ENCODE results near the gene OVCA2. TPM values are rescaled to one million over a fixed set of nuclear protein-coding genes. Genes with fewer than 3 reads are reported as not detected.

OVCA2 gene
- total and polyA plus RNA-seq, 2 donors (not counting 3 experiments of a cell fraction or from before 2014, with no cell fraction given) = 41.3 to 84.2 TPM

GRCh38 chr17:2022647-2023240, 19.1 kb upstream of the OVCA2 start:
- Histone ChIP-seq H3K36me3 (ENCODE audit: control insufficient read depth in 2 of 2, extremely low read depth in 1 of 2, insufficient read depth in 2 of 2, low read length in 2 of 2) (no peaks in the 10 kb centered on the region), H3K4me1 (ENCODE audit: control insufficient read depth, extremely low read depth, insufficient read depth, low read length) (peaks cover 18% of the 10 kb centered on the region), H3K9me1 (replicated peaks; ENCODE audit: control insufficient read depth, extremely low read depth, insufficient read depth, low read length) (no peaks in the 10 kb centered on the region), H3K79me2 (ENCODE audit: control insufficient read depth, insufficient read depth, low read length) (no peaks in the 10 kb centered on the region), H3K27ac (ENCODE audit: insufficient read depth, low read depth, low read length) (no peak overlapping the region), H3K9me3 (replicated peaks; ENCODE audit: control insufficient read depth, insufficient read depth, low read length) (no peaks in the 10 kb centered on the region), H4K20me1 (replicated peaks; ENCODE audit: control insufficient read depth, extremely low read depth, insufficient read depth, low read length) (no peaks in the 10 kb centered on the region), H3K4me3 (replicated peaks in 1 of 3; ENCODE audit: insufficient read depth in 1 of 3, low read depth in 1 of 3, low read length in 3 of 3) (no peak overlapping the region), H3K9ac (replicated peaks; ENCODE audit: extremely low read depth, insufficient read depth, low read length) (no peak overlapping the region), H2AFZ (ENCODE audit: low read depth, low read length) (no peak overlapping the region), H3K27me3 (ENCODE audit: control insufficient read depth in 2 of 2, insufficient read depth in 2 of 2, low read length in 2 of 2) (peaks cover 35 to 41% of the 10 kb centered on the region in 2 experiments), H3K4me2 (ENCODE audit: insufficient read depth, low read length) (no peak overlapping the region)
- ChIA-PET POLR2A (no interaction called here), CTCF (no interaction called here)
- FAIRE-seq = no peak
- TF ChIP-seq JUN (IDR thresholded peaks at IDR 0.05; ENCODE audit: borderline replicate concordance, insufficient read depth, insufficient read length, low read depth) (no peak), EZH2 (IDR thresholded peaks at IDR 0.05; ENCODE audit: borderline replicate concordance, low read depth, low read length, severe bottlenecking) (no peak)
- intact Hi-C loops (cut with micrococcal nuclease) (no loop called here), dilution Hi-C loops (cut with MboI; ENCODE audit: extremely low pct_ligation_motif_present, low sequenced_read_pairs) (no loop called here)
- no peak for DNase-seq (ENCODE audit: low read depth, low spot score)
- BruUV-seq (replicated peaks) = no TSS peak

GRCh38 chr17:2023256-2023655, 18.6 kb upstream of the OVCA2 start:
- H3K4me2 ChIP-seq (ENCODE audit: insufficient read depth, low read length) = no peak overlapping the region
- no peak overlapping the region for H2AFZ ChIP-seq (ENCODE audit: low read depth, low read length)
- peaks cover 18% of the 10 kb centered on the region for H3K4me1 ChIP-seq (ENCODE audit: control insufficient read depth, extremely low read depth, insufficient read depth, low read length)
- intact Hi-C loops (cut with micrococcal nuclease) = no loop called here
- no peak overlapping the region for H3K27ac ChIP-seq (ENCODE audit: insufficient read depth, low read depth, low read length)
- no peaks in the 10 kb centered on the region for H3K9me3 ChIP-seq (replicated peaks; ENCODE audit: control insufficient read depth, insufficient read depth, low read length)
- dilution Hi-C loops (cut with MboI; ENCODE audit: extremely low pct_ligation_motif_present, low sequenced_read_pairs) = no loop called here
- CTCF ChIA-PET = interaction anchor here (9.5 kb wide), 1 partner anchor 113 kb away, joined by 270 read pairs; no protein-coding TSS in a partner anchor
- DNase-seq (ENCODE audit: low read depth, low spot score) (no peak), FAIRE-seq (no peak)
- H3K9ac ChIP-seq (replicated peaks; ENCODE audit: extremely low read depth, insufficient read depth, low read length) = no peak overlapping the region
- BruUV-seq (replicated peaks) = no TSS peak
- no peaks in the 10 kb centered on the region for H4K20me1 ChIP-seq (replicated peaks; ENCODE audit: control insufficient read depth, extremely low read depth, insufficient read depth, low read length)
- H3K9me1 ChIP-seq (replicated peaks; ENCODE audit: control insufficient read depth, extremely low read depth, insufficient read depth, low read length) = no peaks in the 10 kb centered on the region
- H3K27me3 ChIP-seq (ENCODE audit: control insufficient read depth in 2 of 2, insufficient read depth in 2 of 2, low read length in 2 of 2) = peaks cover 35 to 38% of the 10 kb centered on the region in 2 experiments
- POLR2A ChIA-PET = interaction anchor here (0.6 kb wide), 1 partner anchor 109 kb away, joined by 4 read pairs; no protein-coding TSS in a partner anchor
- no peak for TF ChIP-seq FOS (IDR thresholded peaks at IDR 0.05; ENCODE audit: borderline replicate concordance, insufficient read depth, low read length)
- TF ChIP-seq MYC (IDR thresholded peaks at IDR 0.05; ENCODE audit: low read depth, low read length) = no peak
- no peak for TF ChIP-seq MAX (IDR thresholded peaks at IDR 0.05; ENCODE audit: insufficient read depth, insufficient read length)
- no peak for TF ChIP-seq GATA2 (IDR thresholded peaks at IDR 0.05; ENCODE audit: insufficient read depth, insufficient read length, low read depth, low read length)
- TF ChIP-seq JUN (IDR thresholded peaks at IDR 0.05; ENCODE audit: borderline replicate concordance, insufficient read depth, insufficient read length, low read depth) = no peak
- no peak for TF ChIP-seq POLR2AphosphoS5 (IDR thresholded peaks at IDR 0.05; ENCODE audit: insufficient read depth, low read depth, low read length)
- no peak for TF ChIP-seq EZH2 (IDR thresholded peaks at IDR 0.05; ENCODE audit: borderline replicate concordance, low read depth, low read length, severe bottlenecking)
- no peak for TF ChIP-seq POLR2A (IDR thresholded peaks at IDR 0.05; ENCODE audit: low read depth, low read length)
- no peak for TF ChIP-seq CTCF (IDR thresholded peaks at IDR 0.05; ENCODE audit: extremely low read depth in 1 of 2, insufficient read depth in 1 of 2, low read depth in 1 of 2, low read length in 2 of 2)
- H3K36me3 ChIP-seq (ENCODE audit: control insufficient read depth in 2 of 2, extremely low read depth in 1 of 2, insufficient read depth in 2 of 2, low read length in 2 of 2) = no peaks in the 10 kb centered on the region
- H3K4me3 ChIP-seq (replicated peaks in 1 of 3; ENCODE audit: insufficient read depth in 1 of 3, low read depth in 1 of 3, low read length in 3 of 3) = no peak overlapping the region
- H3K79me2 ChIP-seq (ENCODE audit: control insufficient read depth, insufficient read depth, low read length) = no peaks in the 10 kb centered on the region

Measured in endothelial cell of umbilical vein (primary cell).